ENCODE results near the gene KIF1B. TPM values are rescaled to one million over a fixed set of nuclear protein-coding genes. Genes with fewer than 3 reads are reported as not detected.

KIF1B gene
- total and polyA plus RNA-seq, 12 donors = 12.9 to 67.2 (median 48.9) TPM

GRCh38 chr1:10308001-10308400, 97.6 kb downstream of the KIF1B start:
- DNase-seq = peak in 2 of 7 donors; percentile 33 to 44
- intact Hi-C loops (cut with DNase I) = no loop called here
- H3K27ac ChIP-seq = peak overlapping the region in 1 of 5 donors; percentile 23
- peaks cover 11 to 14% of the 10 kb centered on the region in 2 donors for H3K4me1 ChIP-seq (replicated peaks in 1 of 2)
- 47 to 62% (median 60%) methylated on average over 3 of the region's 3 CpGs for WGBS, 4 donors
- peaks cover 0 to 24% of the 10 kb centered on the region in 2 donors for H3K36me3 ChIP-seq (replicated peaks in 1 of 2)
- H3K9me3 ChIP-seq (replicated peaks in 1 of 3) = no peaks in the 10 kb centered on the region
- H3K27me3 ChIP-seq = no peaks in the 10 kb centered on the region
- H3K4me3 ChIP-seq = no peak overlapping the region
- TF ChIP-seq, protein P1, sequence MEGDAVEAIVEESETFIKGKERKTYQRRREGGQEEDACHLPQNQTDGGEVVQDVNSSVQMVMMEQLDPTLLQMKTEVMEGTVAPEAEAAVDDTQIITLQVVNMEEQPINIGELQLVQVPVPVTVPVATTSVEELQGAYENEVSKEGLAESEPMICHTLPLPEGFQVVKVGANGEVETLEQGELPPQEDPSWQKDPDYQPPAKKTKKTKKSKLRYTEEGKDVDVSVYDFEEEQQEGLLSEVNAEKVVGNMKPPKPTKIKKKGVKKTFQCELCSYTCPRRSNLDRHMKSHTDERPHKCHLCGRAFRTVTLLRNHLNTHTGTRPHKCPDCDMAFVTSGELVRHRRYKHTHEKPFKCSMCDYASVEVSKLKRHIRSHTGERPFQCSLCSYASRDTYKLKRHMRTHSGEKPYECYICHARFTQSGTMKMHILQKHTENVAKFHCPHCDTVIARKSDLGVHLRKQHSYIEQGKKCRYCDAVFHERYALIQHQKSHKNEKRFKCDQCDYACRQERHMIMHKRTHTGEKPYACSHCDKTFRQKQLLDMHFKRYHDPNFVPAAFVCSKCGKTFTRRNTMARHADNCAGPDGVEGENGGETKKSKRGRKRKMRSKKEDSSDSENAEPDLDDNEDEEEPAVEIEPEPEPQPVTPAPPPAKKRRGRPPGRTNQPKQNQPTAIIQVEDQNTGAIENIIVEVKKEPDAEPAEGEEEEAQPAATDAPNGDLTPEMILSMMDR (IDR thresholded peaks at IDR 0.05) = no peak
- no peak for TF ChIP-seq POLR2A (IDR thresholded peaks at IDR 0.05)

DNA sequence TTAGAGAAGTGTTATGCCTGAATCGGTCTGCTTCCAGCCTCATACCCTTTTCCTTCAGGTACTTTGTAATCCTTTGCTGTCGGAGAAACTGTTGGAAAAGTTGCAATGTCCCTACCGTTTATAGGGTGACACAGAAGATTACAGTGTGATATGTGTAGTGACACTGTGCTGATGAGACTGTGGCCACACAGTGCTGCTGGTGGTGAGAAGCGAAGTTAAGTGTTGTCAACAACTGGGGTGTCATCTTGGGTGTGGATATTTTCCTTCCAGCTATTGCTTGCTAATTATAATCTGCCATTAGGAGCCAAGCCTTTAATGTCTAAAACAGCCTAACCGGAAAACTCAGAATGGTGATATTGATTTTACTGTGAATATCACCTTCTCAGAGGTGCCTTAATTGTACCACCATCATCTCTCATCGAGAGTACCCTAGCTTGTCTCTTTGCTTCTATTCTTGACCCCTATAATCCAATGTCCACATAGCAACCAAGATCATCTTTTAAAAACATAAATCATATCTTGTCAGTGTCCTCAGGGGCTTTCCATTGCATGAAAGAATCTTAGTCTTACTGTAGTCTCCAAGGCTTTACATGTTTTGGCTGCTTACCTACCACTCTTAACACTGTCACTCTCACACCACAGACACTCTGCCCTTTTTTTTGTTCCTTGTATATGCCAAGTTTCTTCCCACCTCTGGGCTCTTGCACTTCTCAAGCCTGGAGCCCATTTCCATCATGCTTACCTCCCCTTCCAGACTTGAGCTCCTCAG, 99.1 kb downstream of the KIF1B start:
- intact Hi-C loops (cut with DNase I) = no loop called here
- DNase-seq = no peak
- no peak overlapping the region for H3K4me3 ChIP-seq
- H3K27me3 ChIP-seq = no peaks in the 10 kb centered on the region
- TF ChIP-seq, protein P1 (IDR thresholded peaks at IDR 0.05) = no peak
- TF ChIP-seq POLR2A (IDR thresholded peaks at IDR 0.05) = no peak
- peaks cover 11 to 14% of the 10 kb centered on the region in 2 donors for H3K4me1 ChIP-seq (replicated peaks in 1 of 2)
- WGBS, 4 donors = 86 to 91% (median 89%) methylated on average over 6 of the region's 6 CpGs
- no peaks in the 10 kb centered on the region for H3K9me3 ChIP-seq (replicated peaks in 1 of 3)
- no peak overlapping the region for H3K27ac ChIP-seq
- H3K36me3 ChIP-seq (replicated peaks in 1 of 2) = peaks cover 0 to 11% of the 10 kb centered on the region in 2 donors

DNA sequence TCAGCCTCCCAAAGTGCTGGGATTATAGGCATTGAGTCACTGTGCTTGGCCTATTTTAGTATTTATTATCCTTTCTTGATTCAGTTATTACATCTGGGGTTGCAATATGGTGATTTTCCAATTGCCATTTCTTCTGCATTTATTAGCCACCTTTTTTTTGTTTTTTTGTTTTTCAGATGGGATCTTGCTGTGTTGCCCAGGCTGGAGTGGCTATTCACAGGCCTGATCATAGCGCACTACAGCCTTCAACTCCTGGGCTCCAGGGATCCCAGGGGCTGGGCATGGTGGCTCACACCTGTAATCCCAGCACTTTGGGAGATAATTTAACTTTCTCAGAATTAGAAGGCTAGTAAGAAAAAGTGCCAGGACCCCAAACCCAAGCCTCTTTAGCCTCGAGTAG, 106.4 kb downstream of the KIF1B start:
- intact Hi-C loops (cut with DNase I) = no loop called here
- no peak for TF ChIP-seq POLR2A (IDR thresholded peaks at IDR 0.05)
- TF ChIP-seq, protein P1 (IDR thresholded peaks at IDR 0.05) = no peak
- Histone ChIP-seq H3K9me3 (replicated peaks in 1 of 3) (no peaks in the 10 kb centered on the region), H3K4me3 (no peak overlapping the region), H3K4me1 (replicated peaks in 1 of 2) (no peaks in the 10 kb centered on the region), H3K27ac (no peak overlapping the region), H3K27me3 (no peaks in the 10 kb centered on the region), H3K36me3 (replicated peaks in 1 of 2) (peaks cover 0 to 3% of the 10 kb centered on the region in 2 donors)
- WGBS, 4 donors = 92 to 98% (median 97%) methylated on average over 2 of the region's 2 CpGs
- DNase-seq = no peak

DNA sequence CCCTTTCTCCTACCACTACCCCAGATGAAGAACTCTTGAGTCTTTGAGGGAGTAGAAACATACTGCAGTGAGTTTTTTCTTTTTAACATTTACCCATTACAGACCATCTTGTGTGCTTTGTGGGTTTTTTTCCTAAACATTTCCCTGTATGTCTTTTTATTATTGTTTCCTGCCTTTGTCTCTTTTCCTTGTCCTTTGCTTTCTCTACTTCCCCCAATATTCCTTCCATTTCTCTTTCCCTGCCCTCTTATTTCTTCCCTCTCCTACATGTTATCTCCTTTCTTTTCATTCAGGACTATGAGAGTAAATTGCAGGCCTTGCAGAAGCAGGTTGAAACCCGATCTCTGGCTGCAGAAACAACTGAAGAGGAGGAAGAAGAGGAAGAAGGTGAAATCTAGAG, 109.4 kb downstream of the KIF1B start:
- intact Hi-C loops (cut with DNase I) = loop anchor here in 1 of 2 donors (10.0 kb wide), 1 partner anchor 115 kb away; no protein-coding TSS in a partner anchor

More for the DNA sequence above, 109.4 kb downstream of the KIF1B start:
- WGBS, 4 donors = 88 to 96% (median 92%) methylated on average over 1 of the region's 1 CpG
- Histone ChIP-seq H3K4me1 (replicated peaks in 1 of 2) (no peaks in the 10 kb centered on the region), H3K27me3 (no peaks in the 10 kb centered on the region), H3K27ac (no peak overlapping the region), H3K36me3 (replicated peaks in 1 of 2) (peaks cover 0 to 26% of the 10 kb centered on the region in 2 donors), H3K9me3 (replicated peaks in 1 of 3) (no peaks in the 10 kb centered on the region), H3K4me3 (no peak overlapping the region)
- DNase-seq = no peak
- TF ChIP-seq, protein P1 (IDR thresholded peaks at IDR 0.05) = no peak
- TF ChIP-seq POLR2A (IDR thresholded peaks at IDR 0.05) = no peak
